Left lung (tissue), 10 donors: ENCODE measurements around the gene LY6G5C. TPM values are rescaled to one million over a fixed set of nuclear protein-coding genes. Genes with fewer than 3 reads are reported as not detected.

ENCODE experiments used
- ATAC-seq: fragments of 200-7000 bp; cut with Tn5 transposase; one replicate; pipeline ENCODE4 v1.9.1; 2020; ENCODE audit warnings: moderate library complexity
- DNase-seq, 4 donors: peaks; one replicate each; pipeline ENCODE4 v3.0.0-alpha.2; 2013 to 2020
- H3K27ac ChIP-seq, 2 donors: fragments of 200-600 bp; sonication (generic) in 1 of 2; one replicate each; pipeline versions ENCODE4 v1.5.0 to v1.8.0; 2020 to 2021
- H3K27me3 ChIP-seq, 2 donors: fragments of 200-600 bp; sonication (generic) in 1 of 2; one replicate each; pipeline versions ENCODE4 v1.5.0 to v1.8.0; 2020 to 2021
- H3K36me3 ChIP-seq, 2 donors: fragments of 200-600 bp; sonication (generic) in 1 of 2; one replicate each; pipeline versions ENCODE4 v1.5.0 to v1.8.0; 2020 to 2021
- H3K4me1 ChIP-seq, 2 donors: fragments of 200-600 bp; one replicate each; pipeline ENCODE4 v1.8.0; 2021
- H3K4me3 ChIP-seq, 2 donors: fragments of 200-600 bp; sonication (generic) in 1 of 2; one replicate each; pipeline versions ENCODE4 v1.5.0 to v1.8.0; 2020 to 2021; ENCODE audit warnings: mild to moderate bottlenecking in 1 of 2
- H3K9me3 ChIP-seq, 2 donors: fragments of 200-600 bp; sonication (generic) in 1 of 2; one replicate each; pipeline versions ENCODE4 v1.5.0 to v1.8.0; 2020 to 2021
- CTCF ChIP-seq, 2 donors: fragments of 200-600 bp; sonication (generic) in 1 of 2; IDR thresholded peaks; one replicate each; pipeline versions ENCODE4 v1.5.0 to v1.8.0; 2021; ENCODE audit warnings: antibody characterized with exemption in 2 of 2
- intact Hi-C, 2 donors: fragments of 100-400 bp; cut with DNase I; formaldehyde crosslinking; loops; one replicate each; pipeline versions ENCODE4 v1.11.2 to v1.14.2; 2022
- polyA plus RNA-seq, 6 donors: library from polyadenylated mRNA; unstranded; fragments of 120-200 nt; gene quantifications; one replicate each; pipeline ENCODE4 v1.2.1, GENCODE V29; 2013; ENCODE audit not compliant: insufficient read length in 6 of 6
- total RNA-seq, 2 donors: library from RNA; stranded (reverse); fragmentation: NEBNext Ultra II Directional; extraction: Animal tissue kit (Norgen Biotek cat#: 25700); gene quantifications; one replicate each; pipeline ENCODE4 v1.2.1, GENCODE V29; 2021
- donor health status: DM: no; HTN: yes; CAD: no.
- donor health status: DM: no; HTN: no; CAD: no.

The LY6G5C gene
- total and polyA plus RNA-seq, 8 donors, result 2.9 to 6.3 (median 3.7) TPM

- peaks cover 13 to 36% of the 10 kb centered on the region in 2 donors for H3K4me1 ChIP-seq
- H3K36me3 ChIP-seq, result peaks cover 0 to 28% of the 10 kb centered on the region in 2 donors
- DNase-seq, result peak in 1 of 4 donors; percentile 20
- peak overlapping the region; percentile 97 to 99 for H3K27ac ChIP-seq
- H3K27me3 ChIP-seq, result no peaks in the 10 kb centered on the region
- peak overlapping the region; percentile 80 to 87 for H3K4me3 ChIP-seq
- TF ChIP-seq CTCF (IDR thresholded peaks at IDR 0.05), result no peak
- no peaks in the 10 kb centered on the region for H3K9me3 ChIP-seq
- peak; percentile 1 for ATAC-seq
- intact Hi-C loops, result no loop called here
Measured at GRCh38 chr6:31701666-31702404, 21.0 kb upstream of the LY6G5C start.

- Histone ChIP-seq H3K27me3 (no peaks in the 10 kb centered on the region), H3K9me3 (no peaks in the 10 kb centered on the region), H3K27ac (no peak overlapping the region), H3K36me3 (peaks cover 0 to 37% of the 10 kb centered on the region in 2 donors), H3K4me3 (peak overlapping the region in 1 of 2 donors; percentile 87), H3K4me1 (peaks cover 13 to 36% of the 10 kb centered on the region in 2 donors)
- intact Hi-C loops, result no loop called here
- DNase-seq (peak in 1 of 4 donors; percentile 2), ATAC-seq (no peak)
- TF ChIP-seq CTCF (IDR thresholded peaks at IDR 0.05), result no peak
Measured at GRCh38 chr6:31700740-31701401, 20.0 kb upstream of the LY6G5C start.

- intact Hi-C loops, result no loop called here
- Histone ChIP-seq H3K9me3 (no peaks in the 10 kb centered on the region), H3K27me3 (no peaks in the 10 kb centered on the region), H3K4me3 (no peak overlapping the region), H3K27ac (no peak overlapping the region), H3K36me3 (peaks cover 0 to 71% of the 10 kb centered on the region in 2 donors), H3K4me1 (peaks cover 13 to 28% of the 10 kb centered on the region in 2 donors)
- no peak for DNase-seq
- TF ChIP-seq CTCF (IDR thresholded peaks at IDR 0.05), result no peak
- ATAC-seq, result no peak
Measured at GRCh38 chr6:31697555-31697954, 16.7 kb upstream of the LY6G5C start.

- TF ChIP-seq CTCF (IDR thresholded peaks at IDR 0.05), result no peak
- H3K4me1 ChIP-seq, result no peaks in the 10 kb centered on the region
- no peaks in the 10 kb centered on the region for H3K9me3 ChIP-seq
- no peak overlapping the region for H3K4me3 ChIP-seq
- DNase-seq, result no peak
- intact Hi-C loops, result no loop called here
- no peak overlapping the region for H3K27ac ChIP-seq
- ATAC-seq, result no peak
- H3K27me3 ChIP-seq, result no peaks in the 10 kb centered on the region
- peaks cover 0 to 89% of the 10 kb centered on the region in 2 donors for H3K36me3 ChIP-seq
Measured at GRCh38 chr6:31693535-31693934, 12.7 kb upstream of the LY6G5C start.

GRCh38 chr6:31692886-31693285 is 12.0 kb upstream of the LY6G5C start:
- H3K4me3 ChIP-seq, result no peak overlapping the region
- peak in 1 of 4 donors; percentile 29 for DNase-seq
- no peak for TF ChIP-seq CTCF (IDR thresholded peaks at IDR 0.05)
- H3K27ac ChIP-seq, result no peak overlapping the region
- no peaks in the 10 kb centered on the region for H3K9me3 ChIP-seq
- intact Hi-C loops, result no loop called here
- no peak for ATAC-seq
- no peaks in the 10 kb centered on the region for H3K4me1 ChIP-seq
- H3K27me3 ChIP-seq, result no peaks in the 10 kb centered on the region
- H3K36me3 ChIP-seq, result peaks cover 0 to 92% of the 10 kb centered on the region in 2 donors
